HG02840 (cell line): ENCODE data around the gene BACH2.
"Not testable (repeated sequence)": the region's sequence is repeated elsewhere in the genome, so short reads cannot be mapped to it uniquely, and the experiment has no call there.

Experiments used
- ATAC-seq: cut with Tn5 transposase; IDR thresholded peaks from one replicate; pipeline ENCODE4 v1.9.1; 2021; ENCODE audit warnings: mild to moderate bottlenecking, moderate library complexity, moderate number of reproducible peaks; ENCODE audit not compliant: unreplicated experiment, low FRiP score

BACH2 gene

DNA sequence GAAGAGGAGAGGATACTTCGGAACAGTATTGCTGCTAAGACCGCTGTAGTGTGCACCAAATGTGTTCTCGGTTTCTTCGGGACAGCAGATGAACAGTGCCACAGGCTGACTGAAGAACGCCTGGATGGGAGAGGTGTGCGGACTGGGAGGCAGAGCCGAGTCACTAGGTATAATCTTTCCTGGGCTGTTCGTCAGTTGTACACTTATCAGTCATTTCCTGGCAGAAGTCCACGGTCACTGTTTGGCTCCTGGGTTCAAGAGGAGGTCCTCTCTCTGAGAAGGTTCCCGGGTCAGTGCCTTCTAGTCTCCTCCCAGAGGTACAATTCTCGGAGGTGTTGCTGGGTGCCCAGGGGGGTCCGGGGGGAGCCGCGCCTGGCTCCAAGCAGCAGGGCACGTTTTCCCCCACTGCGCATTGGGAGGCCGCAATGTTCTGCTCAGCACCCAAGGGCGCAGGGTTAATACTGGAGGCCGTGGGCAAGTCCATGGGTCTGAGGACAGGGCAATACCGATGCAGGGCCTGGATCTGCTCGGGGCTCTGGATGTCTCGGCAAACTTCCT lies 364.3 kb downstream of the BACH2 start:
- ATAC-seq: no peak

DNA sequence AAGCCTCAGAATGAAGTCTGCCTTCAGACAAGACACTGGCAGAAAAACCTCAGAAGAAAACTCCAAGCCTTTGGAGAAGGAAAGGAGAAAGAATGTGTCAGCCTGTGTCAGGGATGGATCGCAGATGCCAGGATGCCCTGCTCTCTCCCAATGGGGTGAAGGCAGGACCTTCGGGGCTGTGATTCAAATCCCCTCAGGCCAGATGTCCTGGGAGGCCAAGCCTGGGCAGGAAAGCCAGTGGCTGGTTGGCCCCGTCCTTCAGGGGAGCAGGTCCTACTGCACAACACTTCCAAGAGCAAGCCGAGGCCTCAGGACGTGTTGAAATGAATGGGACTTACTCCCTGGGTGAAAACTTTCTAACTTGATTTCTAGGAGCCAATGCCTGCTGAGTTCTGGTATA lies 365.9 kb downstream of the BACH2 start:
- no peak for ATAC-seq

DNA sequence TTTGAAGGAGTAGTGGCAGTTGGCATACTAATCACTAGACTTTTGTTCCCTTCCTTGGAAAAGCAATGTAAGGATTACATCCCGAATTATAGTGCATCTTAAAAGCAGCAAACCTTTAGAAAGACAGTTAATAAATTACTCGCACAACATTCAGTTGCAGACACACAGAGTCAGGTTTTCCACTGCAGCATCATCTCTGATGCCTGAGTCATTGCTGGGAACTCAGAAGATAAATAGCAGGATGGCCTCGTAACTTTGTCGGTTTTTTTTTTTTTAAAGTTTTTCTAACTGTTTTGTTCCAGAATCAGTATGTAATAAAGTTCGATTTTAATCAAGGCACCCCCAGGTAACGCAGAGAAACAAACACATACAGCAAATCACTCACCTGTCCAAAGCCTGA lies 368.0 kb downstream of the BACH2 start:
- no peak for ATAC-seq

DNA sequence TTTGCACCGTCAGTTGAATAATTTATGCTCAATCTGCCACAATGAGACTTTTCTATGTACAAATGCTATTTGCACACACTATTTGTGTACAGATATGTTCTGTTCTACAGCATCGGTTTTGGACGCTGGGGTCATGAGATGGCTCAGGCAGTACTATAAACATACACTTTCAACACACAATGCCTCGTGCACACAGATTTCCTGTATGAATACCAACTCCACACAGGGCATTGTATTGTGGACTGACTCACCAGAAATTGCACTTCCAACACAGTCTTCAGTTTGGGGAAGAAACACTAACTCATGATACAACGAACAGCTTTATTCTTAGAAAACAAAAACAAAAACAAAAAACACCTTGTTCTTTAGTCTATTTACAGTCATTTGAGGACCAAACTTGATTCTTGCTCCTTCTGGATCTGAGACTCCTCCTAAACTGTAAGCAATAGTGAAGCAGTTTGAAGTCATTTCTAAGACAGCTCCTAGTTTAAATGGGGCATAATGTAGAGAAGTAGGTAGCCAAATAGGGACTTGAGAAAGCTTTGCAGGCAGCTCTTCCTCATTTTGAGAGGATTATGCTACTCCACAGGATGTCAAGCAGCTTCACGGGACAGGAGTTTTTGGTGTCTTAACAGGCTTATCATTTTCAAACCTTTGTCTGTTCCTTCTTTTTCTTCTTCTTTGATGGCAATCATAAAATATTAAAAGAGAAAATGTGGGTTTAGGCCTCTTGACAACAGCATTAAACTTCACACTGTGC lies 368.7 kb downstream of the BACH2 start:
- ATAC-seq: no peak

DNA sequence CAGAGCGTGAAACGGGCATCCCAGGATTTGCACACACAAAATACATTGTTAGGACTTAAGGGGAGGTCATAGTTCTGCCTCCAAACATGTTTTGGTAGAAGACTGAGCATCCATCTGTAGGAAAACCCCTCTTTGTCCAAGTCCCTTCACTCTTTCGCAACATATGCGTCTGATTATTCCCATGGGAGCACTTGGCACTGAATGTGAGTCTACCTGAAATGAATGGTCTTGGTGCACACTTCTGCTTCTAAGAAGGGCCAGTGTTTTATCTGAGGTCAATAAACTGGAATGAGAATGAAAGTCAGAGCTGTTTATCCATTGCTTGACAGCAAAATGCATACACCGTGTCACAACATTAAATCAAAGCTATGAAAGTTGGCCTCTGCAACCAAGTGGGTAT lies 369.4 kb downstream of the BACH2 start:
- ATAC-seq: no peak

DNA sequence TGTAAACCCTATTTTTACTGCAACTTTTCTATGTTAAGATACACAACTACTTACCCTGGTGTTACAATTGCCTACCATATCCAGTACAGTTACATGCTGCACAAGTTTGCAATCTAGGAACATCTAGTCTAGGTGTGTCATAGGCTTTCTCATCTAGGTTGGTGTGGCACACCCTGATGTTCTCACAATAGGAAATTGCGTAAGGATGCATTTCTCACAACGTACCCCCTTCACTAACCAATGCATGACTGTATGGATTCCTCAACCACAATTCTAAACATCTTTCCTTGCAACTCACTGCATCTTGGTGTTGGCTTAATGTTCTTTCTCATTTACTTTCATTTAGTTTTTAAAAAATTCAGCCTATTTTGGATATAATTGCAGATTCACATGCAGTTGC lies 370.8 kb downstream of the BACH2 start:
- no peak for ATAC-seq

DNA sequence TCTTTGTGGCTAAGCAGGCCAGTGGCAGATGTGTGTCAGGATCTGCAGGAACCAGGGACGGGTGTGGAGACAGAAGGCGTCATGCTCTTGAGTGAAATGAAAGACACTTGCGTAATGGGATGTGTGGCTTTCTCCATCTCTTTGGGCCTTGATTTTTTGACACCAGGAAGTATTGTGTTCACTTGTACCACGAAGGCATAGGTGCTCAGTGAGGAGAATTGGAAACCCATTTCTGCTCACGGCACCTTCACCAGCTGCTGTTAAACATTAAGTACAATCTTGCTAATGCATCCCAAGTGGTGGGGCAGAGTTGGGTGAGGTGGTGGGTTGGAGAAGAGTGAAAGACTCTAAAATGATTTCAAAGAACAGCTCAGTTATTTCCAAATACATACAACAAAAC lies 372.4 kb downstream of the BACH2 start:
- no peak for ATAC-seq

DNA sequence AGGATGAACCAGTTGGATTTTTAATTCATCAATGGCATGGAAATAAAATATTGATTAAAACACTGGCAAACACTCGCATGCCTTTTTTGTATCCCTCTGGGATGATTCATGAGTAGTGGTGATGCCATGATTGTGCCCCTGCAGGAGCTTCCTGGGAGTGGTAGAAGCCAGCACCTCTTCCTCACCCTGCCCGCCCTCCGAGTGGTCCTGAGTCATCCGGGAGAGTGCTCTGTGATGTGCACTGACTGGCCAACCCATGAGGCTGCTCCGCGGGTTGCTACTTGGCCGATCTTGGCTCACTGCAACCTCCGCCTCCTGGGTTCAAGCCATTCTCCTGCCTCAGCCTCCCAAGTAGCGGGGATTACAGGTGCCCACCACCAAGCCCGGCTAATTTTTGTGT lies 375.0 kb downstream of the BACH2 start:
- no peak for ATAC-seq

DNA sequence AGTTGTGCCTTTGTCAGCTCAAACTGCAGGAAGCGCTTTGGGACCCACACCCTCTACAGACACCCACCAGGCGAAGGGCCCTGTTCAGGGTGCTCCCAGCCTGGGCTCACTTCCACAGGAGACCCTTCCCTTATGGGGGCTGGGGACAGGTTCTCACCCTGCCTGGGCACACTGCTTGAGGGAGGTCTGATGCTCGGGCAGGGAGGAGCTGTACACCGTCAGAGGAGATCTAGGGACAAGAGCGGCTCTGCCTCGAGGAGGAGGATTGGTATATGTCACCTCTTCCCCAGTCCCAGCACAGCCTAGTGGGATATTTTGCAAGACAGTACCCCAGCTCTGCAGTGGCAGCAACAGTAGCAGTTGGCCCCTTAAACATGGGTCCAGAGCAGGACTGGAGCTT lies 375.4 kb downstream of the BACH2 start:
- ATAC-seq: no peak

DNA sequence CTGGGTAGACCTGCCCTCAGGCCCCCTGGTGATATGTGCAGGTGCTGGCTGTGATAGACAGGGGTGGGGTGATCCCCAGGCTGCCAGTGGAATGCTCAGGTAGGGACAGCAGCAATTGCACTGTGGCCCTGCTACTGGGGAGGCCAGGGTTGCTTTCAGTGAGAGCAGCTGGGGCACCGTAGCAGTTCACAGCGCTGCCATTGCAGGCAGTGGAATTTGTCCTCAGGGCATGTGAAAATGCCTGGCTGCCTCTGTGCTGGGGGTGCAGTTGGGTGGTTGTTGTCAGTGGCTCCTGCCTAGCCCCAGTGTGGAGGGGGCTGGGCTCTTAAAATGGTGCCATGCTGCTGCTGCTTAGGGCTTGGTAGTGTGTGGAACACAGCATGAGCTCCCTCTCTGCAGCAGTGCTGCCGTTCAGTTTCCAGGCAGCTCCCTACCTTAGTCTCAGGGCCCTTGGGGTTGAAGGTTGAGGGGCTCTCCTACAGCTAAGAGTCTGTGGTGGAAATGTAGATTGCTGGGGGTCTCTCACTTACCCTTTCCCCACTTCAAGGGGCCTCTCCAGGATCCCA lies 378.8 kb downstream of the BACH2 start:
- no peak for ATAC-seq

DNA sequence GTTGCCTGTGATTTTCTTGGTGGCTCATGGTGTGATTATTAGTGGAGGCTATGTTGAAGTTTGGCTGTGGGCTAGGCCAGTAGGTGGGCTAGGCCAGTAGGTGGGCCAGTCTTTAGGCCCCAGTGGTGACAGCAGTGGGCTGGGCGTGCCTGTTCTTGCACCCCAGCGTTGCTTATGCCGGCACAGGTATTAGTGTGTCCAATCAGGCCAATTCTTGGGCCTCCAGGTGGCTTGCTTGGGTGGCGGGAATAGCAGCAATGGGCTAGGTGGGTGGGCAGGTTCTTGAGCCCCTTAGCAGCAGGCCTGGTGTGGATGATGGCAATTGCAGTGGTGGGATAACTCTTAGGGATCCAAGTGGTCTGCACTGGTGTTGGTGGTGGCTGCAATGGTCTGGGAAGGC lies 379.4 kb downstream of the BACH2 start:
- ATAC-seq: no peak

DNA sequence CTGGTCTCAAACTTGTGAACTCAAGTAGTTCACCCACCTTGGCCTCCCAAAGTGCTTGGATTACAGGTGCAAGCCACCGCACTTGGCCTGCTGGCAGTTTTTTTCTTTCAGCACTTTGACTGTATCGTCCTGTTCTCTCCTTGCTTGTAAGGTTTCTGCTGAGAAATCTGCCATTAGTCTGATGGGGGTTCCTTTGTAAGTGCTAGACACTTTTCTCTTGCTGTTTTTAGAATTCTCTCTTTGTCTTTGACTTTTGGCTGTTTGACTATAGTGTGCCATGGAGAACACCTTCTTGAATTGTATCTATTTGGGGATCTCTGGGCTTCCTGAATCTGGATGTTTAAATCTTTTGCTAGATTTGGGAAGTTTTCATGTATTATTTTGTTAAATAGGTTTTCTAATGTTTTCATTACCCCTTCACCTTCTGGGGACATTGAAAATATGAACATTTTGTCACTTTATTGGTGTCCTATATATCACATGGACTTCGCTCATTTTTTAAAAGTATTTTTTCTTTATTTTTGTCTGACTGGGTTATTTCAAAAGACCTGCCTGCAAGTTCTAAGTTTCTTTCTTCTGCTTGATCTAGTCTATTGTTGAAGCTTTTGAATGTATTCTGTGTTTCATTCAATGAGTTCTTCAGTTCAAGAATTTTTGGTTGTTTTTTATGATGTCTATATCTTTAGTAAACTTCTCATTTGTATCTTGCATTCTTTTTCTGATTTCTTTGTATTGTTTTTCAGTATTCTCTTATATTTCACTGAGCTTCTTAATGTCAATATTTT lies 380.3 kb downstream of the BACH2 start:
- no peak for ATAC-seq

DNA sequence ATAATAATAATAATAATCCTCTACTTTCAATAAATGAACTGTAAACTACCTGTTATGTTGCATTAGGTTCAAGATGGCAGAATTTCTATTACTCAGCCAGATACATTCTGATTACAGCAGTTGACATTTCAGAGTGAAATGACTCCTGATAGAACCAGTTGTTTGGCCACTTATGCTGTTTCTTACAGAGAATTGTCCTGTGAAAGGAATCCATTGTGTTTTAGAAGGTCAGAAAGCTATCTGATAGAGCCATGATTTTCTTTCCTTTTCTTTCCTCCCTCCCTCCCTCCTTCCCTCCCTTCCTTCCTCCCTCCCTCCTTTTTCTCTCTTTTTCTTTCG lies 385.8 kb downstream of the BACH2 start:
- ATAC-seq: no peak

DNA sequence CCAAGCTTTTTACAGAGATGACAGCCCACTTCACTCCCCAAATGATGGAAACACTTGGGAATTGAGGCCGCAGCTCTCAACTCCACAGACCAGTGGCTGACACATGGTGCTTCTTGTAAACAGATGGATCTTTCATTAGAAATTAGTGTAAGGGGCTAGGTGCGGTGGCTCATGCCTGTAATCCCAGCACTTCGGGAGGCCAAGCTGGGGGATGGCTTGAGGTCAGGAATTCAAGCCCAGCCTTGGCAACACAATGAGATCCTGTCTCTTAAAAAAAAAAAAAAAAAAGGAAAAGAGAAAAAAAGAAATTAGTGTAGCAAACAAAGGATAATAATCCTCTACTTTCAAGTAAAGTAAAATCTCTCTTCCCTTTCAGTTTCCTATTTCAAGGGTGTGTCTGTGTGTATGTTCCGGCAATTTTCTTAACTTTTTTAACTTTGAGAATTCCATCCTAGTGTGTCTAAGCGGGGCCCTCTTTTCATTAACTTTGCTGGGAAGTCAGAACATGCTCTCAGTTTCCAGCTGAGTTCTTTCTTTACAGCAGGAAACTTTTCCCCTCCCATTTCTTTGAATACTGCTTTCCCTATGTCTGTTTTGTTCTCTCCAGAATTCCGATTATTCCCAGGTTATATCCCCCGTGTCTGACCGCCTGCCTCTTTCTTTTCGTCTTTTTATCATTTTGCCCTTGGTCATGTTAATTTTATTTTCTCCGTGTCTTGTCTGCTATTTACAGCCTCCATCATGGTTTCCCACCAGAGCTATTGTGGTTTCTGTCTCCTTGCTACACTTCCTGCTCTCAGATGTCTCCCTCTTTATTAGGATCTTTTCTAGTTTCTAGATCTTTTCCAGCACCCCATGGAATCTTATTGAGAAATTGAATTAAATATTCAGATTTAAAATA lies 386.4 kb downstream of the BACH2 start:
- not testable (repeated sequence) for ATAC-seq

DNA sequence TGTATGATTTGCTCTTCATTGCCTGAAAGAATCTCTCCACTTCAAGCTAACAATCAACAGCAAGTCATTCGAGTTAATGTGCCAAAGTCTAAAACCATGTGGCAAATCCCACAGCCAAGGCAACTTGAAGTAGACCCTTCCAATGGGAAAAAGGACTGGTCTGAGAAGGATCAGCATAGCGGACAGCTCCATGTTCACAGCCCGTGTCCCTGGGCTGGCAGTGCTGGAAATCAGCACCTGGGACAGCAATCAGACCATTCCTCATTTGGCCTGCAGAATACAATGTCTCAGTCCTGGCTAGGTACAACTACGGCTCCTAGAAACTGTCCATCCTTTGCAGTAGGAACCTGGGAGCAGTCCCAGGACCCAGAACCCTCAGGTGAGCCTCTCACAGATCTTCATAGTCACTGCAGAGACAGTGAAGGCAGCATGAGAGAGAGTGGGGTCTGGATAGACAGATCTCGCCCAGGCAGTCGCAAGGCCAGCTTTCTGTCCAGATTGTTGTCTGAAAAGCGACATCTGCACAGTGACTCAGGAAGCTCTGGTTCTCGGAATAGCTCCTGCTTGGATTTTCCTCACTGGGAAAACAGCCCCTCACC lies 401.3 kb downstream of the BACH2 start:
- no peak for ATAC-seq

DNA sequence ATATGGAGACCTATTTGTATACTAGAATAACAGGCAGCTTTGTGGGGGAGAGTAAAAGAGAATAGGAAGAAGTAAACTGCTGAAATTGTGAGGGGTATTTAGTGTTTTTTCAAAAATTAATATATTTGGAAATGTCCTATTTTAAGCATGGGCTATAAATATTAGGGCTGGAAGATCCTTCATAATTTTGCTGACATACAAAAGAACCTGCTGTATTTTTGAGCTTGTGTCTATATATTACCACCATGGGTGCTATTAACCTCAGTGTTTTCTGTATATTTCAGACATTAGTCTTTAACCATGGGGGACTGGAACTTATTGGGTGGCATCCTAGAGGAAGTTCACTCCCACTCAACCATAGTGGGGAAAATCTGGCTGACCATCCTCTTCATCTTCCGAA lies 402.5 kb downstream of the BACH2 start, which contains the start of gene GJA10:
TSS of gene GJA10 (plus strand) at position 301 of the 400 bp plus-strand sequence. CDS start at position 301, 0 bp downstream.
- no peak for ATAC-seq

DNA sequence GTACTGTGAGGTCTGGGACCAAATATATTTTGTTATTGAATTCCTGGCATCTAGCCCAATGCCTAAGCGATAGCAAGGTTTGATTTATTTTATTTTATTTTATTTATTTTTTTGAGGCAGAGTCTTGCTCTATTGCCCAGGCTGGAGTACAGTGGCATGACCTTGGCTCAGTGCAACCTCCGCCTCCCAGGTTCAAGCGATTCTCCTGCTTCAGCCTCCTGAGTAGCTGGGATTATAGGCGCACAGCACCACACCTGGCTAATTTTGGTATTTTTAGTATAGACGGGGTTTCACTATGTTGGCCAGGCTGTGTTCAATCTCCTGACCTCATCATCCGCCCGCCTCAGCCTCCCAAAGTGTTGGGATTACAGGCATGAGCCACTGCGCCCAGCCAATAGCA lies 404.1 kb downstream of the BACH2 start:
- not testable (repeated sequence) for ATAC-seq

DNA sequence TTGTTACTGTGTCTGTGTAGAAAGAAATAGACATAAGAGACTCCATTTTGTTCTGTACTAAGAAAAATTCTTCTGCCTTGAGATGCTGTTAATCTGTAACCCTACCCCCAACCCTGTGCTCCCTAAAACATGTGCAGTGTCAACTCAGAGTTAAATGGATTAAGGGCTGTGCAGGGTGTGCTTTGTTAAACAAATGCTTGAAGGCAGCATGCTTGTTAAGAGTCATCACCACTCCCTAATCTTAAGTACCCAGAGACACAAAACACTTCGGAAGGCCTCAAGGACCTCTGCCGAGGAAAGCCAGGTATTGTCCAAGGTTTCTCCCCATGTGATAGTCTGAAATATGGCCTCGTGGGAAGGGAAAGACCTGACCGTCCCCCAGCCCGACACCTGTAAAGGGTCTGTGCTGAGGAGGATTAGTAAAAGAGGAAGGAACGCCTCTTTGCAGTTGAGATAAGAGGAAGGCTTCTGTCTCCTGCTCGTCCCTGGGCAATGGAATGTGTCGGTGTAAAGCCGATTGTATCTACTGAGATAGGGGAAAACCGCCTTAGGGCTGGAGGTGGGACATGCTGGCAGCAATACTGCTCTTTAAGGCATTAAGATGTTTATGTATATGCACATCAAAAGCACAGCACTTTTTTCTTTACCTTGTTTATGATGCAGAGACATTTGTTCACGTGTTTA lies 405.7 kb downstream of the BACH2 start:
- ATAC-seq: not testable (repeated sequence)

DNA sequence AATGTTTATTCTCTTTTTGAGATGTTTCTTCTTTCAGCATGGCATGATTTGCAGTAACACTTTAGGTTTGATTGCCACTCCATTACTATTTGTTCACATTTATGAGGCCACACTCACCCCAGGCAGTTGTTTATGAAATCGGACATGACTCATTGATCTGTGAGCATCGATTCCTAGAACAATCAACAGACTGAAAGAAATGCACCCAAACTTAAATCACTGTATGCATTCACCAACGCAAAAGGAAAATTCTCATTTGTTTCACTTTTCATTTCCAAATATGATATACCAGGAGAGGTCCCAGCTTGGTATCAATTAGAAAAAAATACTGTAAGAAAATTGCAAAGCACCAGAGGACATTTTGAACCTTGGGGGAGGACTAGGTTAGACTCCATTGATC lies 407.8 kb downstream of the BACH2 start:
- no peak for ATAC-seq
